ENCODE data around the gene EPHA3. TPM values are rescaled to one million over a fixed set of nuclear protein-coding genes. Genes with fewer than 3 reads are reported as not detected.
A peak's percentile ranks its signal among the peaks of the same experiment; 100 is the strongest.

Gene EPHA3
- total RNA-seq, 1 donor: 6.1 TPM

DNA sequence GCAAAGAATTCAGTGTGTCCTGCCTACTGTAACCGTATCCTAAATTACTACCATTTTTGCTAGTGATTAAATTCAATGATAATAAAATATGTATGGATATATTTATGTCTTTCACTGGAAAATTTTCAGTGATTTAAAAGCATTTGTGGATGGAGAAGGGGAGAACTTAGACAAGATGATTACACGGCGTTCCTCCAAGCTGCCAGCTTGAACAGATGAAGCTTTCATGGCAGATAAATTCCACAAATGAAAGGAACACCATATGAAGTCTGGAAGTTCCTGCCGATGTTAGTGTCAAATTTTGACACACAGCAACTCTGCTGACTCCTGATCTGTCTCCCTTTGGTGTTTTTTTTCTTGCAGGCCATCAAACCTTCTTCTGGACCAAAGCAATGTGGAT lies 364.7 kb downstream of the EPHA3 start:
- DNase-seq (ENCODE audit: low read depth): no peak
- no peak overlapping the region for H3K4me3 ChIP-seq (ENCODE audit: low read depth, low read length)
- TF ChIP-seq, protein P1, sequence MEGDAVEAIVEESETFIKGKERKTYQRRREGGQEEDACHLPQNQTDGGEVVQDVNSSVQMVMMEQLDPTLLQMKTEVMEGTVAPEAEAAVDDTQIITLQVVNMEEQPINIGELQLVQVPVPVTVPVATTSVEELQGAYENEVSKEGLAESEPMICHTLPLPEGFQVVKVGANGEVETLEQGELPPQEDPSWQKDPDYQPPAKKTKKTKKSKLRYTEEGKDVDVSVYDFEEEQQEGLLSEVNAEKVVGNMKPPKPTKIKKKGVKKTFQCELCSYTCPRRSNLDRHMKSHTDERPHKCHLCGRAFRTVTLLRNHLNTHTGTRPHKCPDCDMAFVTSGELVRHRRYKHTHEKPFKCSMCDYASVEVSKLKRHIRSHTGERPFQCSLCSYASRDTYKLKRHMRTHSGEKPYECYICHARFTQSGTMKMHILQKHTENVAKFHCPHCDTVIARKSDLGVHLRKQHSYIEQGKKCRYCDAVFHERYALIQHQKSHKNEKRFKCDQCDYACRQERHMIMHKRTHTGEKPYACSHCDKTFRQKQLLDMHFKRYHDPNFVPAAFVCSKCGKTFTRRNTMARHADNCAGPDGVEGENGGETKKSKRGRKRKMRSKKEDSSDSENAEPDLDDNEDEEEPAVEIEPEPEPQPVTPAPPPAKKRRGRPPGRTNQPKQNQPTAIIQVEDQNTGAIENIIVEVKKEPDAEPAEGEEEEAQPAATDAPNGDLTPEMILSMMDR (IDR thresholded peaks at IDR 0.05; ENCODE audit: insufficient read depth, low read length): no peak

DNA sequence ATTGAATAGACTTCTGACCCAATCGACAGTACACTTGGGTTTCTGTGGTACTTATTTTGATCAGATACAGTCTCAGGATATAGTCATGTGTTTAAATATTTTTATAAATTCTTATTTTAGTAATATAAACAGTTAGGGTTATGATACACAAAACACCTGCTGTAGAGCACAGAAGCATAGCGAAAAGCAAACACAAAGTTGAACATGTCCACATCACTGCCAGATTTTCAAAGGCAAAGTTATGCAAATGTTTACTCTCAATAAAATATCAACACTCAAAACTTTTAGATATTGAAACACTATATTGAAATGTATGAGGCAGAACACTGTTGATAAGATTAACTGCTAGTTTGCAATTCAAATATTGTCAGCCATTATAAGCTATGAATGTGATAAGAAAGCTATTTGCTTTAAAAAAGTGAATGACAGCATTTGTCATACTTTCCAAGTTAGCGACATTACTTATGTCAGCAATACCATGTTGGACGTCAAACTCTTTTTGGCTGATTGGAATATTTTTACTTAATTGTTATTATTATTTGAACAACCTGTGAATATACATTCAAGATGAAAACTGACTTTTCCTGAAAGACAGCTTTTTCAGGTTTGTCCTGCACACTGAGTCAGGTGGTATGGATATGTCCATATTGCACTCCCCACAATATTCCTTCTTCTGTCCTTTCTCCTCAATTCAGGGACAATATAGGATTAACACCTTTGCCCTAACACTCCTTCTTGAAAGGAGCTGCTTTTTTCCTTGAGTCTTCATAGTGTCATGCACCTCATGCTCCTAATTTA lies 367.1 kb downstream of the EPHA3 start:
- TF ChIP-seq, protein P1 (IDR thresholded peaks at IDR 0.05; ENCODE audit: insufficient read depth, low read length): no peak
- no peak for DNase-seq (ENCODE audit: low read depth)
- H3K4me3 ChIP-seq (ENCODE audit: low read depth, low read length): no peak overlapping the region

DNA sequence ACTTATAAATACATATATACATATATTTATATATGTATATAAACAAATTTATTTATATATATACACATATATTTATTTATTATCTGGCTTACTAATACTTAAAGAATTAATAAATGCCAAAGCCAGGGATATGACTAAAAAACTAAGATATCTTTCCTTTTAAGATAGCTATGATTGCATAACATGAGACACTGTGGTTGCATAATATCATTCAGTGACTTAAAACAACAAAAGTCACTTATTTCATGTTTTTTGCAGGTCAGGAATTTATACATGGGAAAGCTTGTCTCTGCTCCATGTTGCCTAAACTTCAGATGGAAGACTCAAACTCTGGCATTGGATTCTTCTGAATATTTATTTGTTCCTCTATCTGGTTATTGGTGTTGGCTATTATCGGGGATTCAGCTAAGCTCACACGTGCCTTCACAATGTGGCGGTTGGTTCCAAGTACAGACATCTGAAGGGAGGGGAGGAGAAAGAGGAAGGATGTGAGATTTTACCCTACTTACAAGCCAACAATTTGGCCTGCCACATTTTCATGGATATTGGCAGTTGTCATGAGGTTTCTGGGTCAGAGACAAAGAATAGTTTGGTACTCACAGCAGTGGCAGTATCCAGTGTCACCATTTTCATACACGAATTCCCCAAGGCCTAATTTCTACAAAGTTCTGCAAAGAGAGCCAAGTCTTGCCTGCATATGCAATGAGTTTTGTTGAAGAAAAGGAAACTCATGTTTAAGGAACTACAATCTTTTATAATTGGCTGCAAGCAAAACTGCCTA lies 381.6 kb downstream of the EPHA3 start:
- TF ChIP-seq, protein P1 (IDR thresholded peaks at IDR 0.05; ENCODE audit: insufficient read depth, low read length): no peak

DNA sequence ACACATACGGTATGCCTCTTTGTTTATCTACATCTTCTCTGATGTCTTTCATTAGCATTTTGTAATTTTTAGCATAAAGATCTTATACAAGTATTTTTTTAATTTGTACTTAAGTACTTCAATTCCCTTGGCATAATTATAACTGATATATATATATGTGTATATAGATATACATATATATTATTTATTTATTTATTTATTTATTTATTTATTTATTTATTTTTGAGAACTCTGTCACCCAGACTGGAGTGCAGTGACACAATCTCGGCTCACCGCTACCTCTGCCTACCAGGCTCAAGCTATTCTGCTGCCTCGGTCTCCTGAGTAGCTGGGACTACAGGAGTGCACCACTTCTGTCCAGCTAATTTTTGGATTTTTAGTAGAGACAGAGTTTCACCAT lies 382.7 kb downstream of the EPHA3 start:
- TF ChIP-seq, protein P1 (IDR thresholded peaks at IDR 0.05; ENCODE audit: insufficient read depth, low read length): no peak
- no peak overlapping the region for H3K4me3 ChIP-seq (ENCODE audit: low read depth, low read length)
- no peak for DNase-seq (ENCODE audit: low read depth)

More for the DNA sequence above, 381.6 kb downstream of the EPHA3 start:
- peak; percentile 13 for DNase-seq (ENCODE audit: low read depth)
- no peak overlapping the region for H3K4me3 ChIP-seq (ENCODE audit: low read depth, low read length)

DNA sequence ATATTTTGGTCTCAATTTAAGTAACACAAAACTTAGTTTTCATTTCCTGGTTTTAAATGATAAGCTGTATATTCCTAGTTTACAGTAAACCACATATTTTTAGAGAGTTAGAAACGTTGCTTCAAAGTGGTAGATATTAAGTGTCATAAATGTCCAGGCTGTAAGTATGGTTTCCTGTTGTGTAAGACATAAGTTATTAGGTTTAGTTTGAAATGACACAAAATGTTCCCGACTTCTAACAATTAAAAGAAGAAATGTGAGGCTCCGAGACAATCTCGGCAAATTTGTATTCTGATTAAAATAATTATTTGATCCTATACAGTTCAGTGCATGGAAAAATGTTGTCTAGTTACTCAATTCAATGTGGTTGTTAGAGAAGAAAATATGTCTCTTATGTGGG lies 387.3 kb downstream of the EPHA3 start:
- no peak for DNase-seq (ENCODE audit: low read depth)
- no peak overlapping the region for H3K4me3 ChIP-seq (ENCODE audit: low read depth, low read length)
- TF ChIP-seq, protein P1 (IDR thresholded peaks at IDR 0.05; ENCODE audit: insufficient read depth, low read length): no peak

DNA sequence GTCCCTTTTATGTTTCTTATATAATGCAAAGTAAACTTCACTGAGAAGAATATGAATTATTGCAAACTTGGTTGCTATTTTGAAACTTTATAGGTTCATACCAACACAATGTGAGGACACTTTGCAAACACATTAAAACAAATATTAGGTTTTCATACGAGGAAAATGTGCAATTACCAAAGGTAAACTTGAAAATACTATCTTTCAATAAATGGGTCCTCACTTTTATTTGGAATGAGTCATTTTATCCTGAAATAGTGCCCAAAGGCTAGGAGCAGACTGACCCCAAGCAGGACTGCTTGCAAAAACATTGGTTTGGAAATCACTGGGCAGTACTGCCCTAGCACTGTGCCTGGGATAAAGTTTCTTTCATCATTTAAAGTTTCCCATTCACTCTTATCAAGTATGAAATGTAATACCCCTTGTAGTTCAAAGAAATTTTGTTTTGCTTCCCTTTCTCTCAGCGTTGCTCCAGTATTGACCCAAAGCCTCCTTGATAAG lies 396.5 kb downstream of the EPHA3 start:
- no peak for DNase-seq (ENCODE audit: low read depth)
- no peak overlapping the region for H3K4me3 ChIP-seq (ENCODE audit: low read depth, low read length)
- TF ChIP-seq, protein P1 (IDR thresholded peaks at IDR 0.05; ENCODE audit: insufficient read depth, low read length): no peak
